Activated CD8-positive, alpha-beta memory T cell treated with anti-CD3 and anti-CD28 coated beads for 48 hours (primary cell): ENCODE data around the gene SF3A1.
"Not testable (repeated sequence)": the region's sequence is repeated elsewhere in the genome, so short reads cannot be mapped to it uniquely, and the experiment has no call there.

ENCODE experiments used
- DNase-seq, 3 experiments: peaks; one replicate each; pipeline ENCODE4 v3.0.0-alpha.2; 2020; ENCODE audit warnings: low read depth in 2 of 3, low spot score in 2 of 3

The SF3A1 gene

DNA sequence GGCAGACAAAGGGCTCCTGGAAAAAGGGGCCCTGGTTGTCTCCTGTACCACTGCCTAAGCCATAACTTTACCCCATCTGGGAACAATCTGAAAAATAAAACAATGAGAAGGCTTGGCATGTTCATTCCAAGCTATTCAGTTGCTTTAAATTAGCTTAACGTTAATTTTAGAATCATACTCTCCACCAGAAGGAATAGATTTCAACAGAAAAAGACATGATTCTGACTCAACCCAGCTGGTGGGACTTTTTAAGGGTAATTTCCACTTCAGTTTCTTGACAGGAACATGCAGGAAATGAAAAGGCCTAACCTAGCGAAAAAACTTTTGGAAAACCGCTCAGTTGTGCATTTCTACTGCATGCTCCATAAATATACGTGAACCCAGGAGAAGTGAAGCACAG, 7.9 kb downstream of the SF3A1 start:
- DNase-seq, result no peak

DNA sequence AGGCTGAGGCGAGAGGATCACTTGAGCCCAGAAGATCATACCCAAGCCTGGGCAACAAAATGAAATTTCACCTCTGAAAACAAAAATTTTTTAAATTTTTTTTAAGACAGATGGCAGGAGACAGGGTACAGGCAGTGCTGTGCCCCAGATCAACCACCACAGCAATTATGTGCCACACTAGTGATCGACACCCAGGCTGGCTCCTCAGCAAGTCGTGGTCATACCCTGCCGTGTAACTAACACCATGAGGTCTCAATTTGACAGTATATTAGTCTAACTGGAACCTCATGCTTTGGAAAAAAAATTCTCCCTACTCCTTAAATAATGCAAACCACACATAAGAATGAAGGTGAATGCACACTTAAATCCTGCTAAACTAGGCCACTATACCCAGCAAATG, 8.3 kb downstream of the SF3A1 start:
- no peak for DNase-seq

DNA sequence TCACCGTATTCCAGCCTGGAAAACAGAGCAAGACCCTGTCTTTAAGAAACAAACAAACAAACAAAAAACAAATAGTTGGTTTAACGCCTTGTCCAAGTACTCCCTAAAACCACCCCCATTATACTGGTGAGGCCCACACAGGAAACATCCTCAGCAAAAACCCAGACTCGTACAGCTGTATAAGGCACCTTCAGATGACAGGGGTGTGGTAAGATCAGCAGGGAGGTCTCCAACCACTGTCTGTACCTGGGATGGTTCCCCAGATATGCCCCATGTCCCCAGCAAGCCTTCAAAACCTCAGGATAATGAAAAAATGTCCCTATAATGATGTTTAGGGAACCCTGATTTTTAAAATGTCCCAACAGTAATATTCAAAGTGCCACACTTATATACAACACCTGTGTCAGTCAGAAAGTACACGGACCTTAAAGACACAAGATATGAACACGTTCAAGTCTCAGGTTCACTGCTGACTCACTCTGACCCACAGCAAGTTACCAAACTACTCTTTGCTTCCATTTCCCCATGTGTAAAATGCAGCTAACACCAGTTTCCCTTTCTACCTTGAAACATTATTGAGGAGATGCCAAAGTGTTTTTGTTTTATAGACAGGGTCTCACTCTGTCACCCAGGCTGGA, 9.3 kb downstream of the SF3A1 start:
- no peak for DNase-seq

DNA sequence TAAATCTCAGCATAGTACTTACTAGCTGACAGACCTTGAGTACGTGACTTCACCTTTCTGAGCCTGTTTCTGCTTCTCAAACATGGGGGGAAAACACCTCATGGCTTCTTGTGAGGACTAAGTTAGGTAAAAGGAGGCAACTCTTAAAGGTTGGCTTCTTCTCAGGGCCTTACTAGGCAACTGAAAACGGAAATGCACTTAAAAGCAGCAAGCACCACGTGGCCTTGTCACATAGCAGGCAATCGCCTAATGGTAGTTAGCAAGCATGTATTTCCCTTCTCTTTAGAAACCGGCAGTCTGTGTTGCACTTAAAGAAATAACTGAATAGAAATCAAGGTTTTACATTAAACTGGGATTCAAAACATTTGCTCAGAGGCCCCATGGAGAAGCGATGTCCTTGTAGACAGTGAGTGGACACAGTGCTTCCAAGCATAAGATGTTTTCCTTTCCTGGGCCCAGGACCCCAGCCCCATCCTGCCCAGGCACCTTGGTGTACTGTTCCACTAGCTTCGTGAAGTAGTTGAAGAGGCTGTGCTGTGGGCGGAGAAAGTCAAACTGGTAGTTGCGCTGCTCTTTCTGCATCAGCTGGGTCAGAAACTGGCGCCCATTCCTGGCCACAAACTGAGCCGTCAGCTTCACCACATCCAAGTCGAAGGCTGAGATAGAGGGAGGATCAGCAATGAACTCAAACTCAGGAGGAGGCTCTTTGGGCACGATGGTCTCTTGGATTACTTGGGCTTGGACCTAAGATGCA, 12.1 kb downstream of the SF3A1 start:
- no peak for DNase-seq

DNA sequence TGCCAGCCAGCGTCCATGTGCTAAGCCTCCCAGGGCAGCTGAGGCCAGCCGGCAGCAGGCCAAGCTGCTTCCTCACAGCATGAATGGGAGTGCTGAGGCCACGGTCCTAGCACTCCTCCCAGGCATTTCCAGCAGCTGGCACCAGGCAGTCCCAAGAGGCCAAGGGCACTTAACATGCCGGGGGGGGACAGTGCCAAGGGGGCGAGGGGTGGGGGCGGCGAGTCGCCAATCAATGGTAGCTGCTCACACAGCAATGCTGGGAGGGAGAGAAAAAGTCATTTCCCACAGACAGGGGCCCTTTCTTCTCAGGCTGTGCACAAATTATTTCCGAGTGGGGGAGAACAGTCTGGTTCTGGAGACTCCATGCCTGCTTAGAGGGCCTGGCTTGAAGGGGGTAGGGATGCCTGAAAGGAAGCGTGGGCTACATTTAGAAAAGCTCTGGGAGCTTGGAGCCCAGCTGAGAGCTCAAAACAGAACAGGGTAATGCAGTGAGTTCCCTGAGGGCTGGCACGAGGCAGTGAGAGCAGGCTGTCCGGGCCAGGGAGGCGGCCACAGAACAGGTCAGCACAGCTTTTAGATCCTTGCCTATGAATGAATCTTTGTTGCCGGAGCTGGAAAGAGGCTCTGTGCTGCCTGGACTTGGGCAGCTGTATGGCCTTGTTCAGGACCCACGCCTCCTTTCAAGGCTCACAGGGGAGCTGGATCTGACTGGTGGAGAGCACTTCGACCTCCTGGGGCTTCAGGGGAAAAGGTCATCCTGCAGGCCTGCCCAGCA, 15.6 kb downstream of the SF3A1 start:
- no peak for DNase-seq

DNA sequence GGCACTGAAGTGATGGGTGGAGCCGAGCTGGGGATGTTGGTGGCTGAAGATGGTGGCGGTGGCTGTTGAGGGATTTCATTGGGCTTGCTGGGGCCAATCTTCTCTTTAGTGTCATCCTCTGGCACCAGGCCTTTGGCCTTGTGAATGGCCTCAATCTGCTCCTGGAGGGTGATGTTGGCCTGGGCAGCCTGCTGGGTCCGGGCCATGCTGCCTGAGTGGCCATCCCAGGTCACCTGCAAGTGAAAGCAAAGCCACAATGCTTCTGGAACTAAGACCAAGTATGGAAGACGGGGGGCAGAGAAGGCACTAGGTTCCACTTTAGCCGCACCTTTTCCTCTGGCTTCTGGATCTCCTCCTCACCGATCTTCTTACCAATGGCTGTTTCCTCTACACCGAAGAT, 17.9 kb downstream of the SF3A1 start:
- DNase-seq, result no peak

DNA sequence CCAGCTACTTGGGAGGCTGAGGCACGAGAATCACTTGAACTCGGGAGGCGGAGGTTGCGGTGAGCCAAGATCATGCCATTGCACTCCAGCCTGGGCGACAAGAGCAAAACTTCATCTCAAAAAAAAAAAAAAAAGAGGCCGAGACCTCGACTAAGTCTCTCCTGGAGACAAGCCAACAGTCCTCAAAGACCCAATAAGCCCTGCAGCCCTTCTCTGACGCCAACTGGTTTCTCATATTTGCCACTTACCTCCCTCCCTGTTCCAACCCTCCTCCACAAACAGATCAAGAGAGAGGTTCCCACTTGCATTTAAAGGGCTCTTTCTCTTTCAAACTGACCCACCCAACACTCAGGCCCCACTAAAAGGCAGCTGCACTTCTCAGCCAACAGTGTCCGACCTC, 18.4 kb downstream of the SF3A1 start:
- not testable (repeated sequence) for DNase-seq

DNA sequence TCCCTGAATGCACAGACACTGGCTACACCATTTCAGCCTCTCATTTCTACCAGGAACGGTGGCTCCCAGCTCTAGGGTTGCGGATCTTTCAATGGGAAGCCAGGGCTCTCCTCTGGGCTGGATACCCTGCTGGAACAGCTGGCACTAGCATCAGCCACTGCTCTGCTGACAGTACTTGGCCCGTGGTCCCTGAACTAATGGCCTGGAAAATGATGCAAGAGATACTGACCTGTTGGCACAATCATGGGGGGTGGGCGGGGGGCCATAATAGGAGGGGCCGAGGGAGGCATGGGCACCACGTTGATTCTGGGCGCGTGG, 19.3 kb downstream of the SF3A1 start:
- DNase-seq, result no peak

DNA sequence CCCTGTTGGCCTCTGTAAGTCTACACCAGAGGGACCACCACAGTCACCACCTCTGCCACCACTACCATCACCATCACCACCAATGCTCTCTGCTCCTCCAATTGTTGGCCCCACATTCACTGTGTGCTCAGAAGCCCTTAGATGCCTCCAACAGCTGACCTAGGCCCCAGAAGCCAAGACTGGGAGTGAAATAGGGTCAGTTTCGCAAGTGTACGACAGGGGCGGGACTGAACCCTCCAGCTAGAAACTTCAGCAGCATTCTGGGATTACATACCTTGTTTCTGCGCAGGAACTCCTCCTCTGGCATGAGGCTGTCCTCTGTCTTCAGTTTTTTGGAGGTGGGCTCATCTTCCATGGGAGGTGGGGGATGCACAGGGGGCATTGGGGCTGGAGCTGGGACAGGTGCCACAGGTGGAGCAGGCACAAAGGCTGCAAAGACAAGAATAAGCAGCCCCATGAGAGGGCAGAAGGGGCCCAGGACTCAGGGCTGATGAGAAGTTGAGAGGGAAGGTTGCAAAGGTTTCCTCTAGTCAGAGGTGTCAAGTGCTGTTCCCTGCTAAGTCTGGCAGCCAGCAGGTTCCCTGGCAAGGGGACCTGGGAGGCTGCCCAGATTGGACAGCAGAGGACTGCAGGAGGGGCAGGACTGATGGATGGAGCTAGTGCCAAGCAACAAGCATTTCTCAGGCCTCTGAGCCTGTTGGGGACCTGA, 19.8 kb downstream of the SF3A1 start:
- DNase-seq, result no peak

DNA sequence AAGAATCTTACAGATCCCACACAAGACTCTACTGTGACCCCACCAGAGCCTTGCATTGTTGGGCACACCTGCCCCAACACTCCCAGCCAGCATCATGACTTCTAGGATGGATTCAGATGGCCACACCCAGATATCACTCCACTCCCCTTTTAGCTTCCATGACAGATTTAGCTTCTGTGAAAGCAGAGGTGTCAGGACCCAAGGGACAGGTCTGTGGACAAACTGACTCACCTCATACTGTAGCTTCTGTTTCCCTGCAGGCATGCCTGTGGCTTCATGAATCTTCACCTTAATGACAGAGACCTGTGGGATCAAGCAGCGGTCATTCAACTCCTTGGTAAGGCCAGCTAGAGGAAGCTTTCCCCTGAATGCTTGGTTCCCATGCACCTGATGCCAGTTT, 21.5 kb downstream of the SF3A1 start:
- no peak for DNase-seq

DNA sequence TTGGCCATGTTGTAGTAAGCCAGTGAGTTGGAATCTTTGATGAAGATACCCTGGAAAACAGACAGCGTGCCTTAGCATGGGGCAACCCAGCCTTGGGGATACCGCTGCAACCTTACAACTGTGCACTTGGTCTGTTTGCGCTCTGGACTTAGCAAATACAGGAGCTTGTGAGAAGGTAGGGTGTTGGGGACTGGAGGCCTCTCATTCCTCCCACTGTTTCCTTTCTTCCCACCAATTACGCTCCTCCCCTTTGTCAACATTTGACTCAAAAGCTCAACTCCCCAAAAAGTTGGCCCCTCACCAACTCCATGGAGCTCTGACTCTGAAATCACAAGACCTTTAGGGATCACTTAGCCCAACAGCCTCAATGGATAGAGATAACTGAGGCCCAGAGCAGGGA, 22.0 kb downstream of the SF3A1 start:
- no peak for DNase-seq

DNA sequence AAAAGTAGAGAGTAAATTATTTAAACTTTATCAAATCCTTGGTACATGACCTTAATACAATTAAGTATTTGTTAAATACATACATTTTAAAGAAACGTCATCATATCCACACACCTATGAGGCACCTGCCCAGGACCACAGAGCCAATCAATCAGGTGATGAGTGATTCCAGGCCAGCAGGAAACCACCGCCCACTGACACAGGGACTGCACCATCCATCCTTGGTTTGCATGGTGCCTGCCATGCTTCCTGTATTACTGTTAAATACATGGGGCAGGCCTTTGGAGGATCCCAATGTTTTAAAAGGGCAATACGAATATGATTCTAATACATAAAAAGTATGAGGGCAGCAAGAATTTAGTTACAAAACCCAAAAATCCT, 23.0 kb downstream of the SF3A1 start:
- no peak for DNase-seq

DNA sequence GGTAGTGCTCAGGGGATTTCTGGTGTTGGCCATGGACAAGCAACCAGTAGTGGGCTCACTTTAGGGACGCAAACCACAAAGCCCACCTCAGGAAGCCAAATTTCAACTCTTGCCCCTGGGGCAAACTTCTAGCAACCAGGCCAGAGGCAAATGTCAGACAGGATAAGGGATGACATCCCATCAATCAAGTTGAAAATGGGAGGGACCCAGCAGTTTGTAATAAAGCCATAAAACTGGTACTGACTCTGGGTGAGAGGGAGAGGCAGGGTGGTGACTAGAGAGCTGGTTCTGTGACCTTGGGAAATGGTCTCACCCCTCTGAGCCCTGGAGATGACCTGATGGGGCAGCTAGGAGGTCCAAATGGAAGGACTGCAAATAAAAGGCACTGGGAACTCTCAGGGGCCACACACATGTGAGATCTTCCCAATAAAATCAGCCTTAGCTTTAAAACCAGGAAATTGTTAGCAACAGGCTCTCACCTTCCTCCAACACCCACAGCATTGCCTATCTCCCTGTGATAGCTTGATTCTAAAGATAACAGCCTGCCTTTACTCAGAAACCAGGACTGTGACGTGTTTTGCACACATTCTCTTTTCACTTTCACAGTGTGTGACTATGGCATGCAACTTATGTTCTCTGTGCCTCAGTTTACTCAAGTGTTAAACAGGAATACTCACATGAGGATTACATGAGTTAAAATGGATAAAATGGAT, 23.5 kb downstream of the SF3A1 start:
- no peak for DNase-seq

DNA sequence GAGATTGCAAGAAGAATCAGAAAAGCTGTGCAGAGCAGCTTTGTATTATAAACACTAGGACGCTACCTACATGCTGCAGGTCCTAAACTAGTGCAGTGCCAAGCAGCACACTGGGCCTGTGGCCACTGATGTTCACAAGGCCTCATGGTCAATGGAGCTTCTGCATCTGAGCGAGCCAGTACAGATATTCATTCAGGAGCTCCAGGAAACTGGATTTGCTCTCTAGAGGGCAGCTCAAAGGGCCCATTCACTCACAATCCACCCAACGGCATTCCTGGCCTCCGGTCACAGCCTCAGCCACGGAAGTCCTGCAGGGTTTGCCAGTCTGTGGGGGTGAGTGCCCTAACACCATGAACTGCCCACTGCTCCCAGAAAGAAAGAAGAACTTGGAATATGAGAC, 24.1 kb downstream of the SF3A1 start:
- DNase-seq, result no peak

DNA sequence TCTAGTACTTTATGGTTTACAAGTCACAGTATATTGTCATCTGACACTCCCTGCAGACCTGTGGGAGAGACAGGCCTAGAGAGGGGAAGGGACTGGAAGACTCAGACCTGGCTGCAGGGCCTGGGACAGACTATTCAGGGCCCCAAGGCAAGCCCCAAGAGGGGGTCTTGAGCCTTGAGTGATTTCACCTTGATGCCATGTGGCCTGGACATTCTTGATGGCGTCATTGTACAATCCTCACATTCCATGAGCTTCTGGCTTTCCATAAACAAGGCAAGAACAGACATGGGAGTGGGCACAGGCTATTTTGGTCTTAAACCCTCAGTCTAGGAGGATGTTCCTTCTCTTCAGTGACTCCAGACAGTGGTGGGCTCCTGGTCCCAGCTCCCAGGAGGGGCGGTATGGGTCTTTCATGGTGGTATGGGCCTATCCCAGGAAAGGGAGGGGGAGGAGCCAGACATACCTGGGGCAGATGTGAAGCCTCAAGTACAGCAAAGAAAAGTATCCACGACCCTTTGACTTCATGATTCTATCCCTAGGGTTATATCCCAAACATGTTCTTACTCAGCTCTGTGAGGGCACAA, 28.1 kb downstream of the SF3A1 start:
- DNase-seq, result no peak

DNA sequence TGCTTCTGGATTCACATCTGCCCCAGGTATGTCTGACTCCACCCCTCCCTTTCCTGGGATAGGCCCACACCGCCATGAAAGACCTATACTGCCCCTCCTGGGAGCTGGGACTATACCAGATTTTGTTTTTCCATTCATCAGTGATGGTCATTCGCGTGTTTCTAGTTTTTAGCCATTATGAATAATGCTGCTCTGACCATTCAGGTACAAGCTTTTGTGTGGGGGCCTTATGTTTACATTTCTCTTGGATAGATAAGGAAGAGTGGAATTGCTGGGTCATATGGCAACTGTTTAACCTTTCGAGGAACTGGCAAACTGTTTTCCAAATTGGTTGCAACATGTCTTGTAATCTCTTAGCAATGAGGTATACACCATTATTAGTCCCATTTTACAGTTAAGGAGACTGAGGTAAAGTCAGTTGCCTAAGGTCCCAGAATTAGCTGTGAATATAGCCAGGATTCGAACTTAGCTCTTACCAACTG, 28.8 kb downstream of the SF3A1 start:
- no peak for DNase-seq

DNA sequence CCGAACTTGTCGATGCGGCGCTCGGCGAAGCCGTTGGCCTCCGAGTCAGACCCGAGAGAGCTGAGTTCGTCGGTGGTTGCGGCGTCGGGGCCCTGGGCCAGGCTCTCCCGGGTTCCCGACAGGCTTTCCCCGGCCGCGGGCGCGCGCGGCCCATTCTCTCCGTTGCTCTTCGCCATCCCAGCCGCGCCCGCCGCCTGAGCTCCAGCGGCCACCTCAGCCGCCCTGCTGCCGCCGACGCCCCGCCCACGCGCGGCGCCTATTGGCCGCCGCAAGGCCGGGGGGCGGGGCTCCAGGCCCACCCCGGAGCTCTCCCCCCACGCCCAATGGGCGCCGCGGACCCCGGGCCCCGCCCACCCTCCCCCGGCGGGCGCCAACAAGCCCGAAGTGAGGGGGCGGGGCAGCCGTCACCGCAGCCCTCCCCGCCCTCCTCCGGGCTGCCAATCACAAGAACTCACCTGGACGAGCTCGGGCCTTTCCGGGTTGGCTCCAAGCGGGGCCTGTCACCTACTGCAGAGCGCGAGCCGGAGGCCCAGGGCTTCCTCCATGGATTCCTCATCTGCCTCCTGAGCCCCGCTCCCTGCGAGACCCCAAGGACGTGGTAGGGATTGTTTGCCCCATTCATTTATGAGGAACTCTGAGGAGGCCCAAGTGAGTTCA, 29.9 kb downstream of the SF3A1 start, which contains the start of gene TBC1D10A:
TBC1D10A (minus strand) TSS at position 236 of the 657 bp plus-strand sequence; CDS start at position 176, 60 bp downstream.
- DNase-seq, result peak; percentile 66 to 90 (median 79)

DNA sequence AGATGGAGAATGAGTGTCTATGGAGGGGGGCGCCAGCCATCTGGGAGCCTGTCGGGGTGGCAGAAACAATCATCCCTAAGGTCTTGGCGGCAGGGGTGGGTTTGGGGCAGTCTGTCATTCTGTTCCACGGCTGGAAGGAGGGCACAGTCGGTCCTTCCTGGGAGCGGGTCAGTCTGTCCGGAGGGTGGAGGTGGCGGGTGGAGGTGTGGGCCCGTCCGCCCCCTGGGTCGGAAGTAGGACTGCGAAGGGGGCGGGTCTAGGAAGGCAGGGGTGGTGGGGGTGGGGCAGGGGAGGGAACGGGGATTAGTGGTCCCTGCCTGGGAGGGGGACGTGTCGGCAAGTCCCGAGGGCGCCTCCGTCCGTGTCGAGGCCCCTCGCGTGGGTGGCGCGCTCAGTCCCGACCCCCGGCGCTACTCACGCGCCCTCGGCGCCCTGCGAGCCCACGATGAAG, 30.4 kb downstream of the SF3A1 start:
- DNase-seq, result no peak

DNA sequence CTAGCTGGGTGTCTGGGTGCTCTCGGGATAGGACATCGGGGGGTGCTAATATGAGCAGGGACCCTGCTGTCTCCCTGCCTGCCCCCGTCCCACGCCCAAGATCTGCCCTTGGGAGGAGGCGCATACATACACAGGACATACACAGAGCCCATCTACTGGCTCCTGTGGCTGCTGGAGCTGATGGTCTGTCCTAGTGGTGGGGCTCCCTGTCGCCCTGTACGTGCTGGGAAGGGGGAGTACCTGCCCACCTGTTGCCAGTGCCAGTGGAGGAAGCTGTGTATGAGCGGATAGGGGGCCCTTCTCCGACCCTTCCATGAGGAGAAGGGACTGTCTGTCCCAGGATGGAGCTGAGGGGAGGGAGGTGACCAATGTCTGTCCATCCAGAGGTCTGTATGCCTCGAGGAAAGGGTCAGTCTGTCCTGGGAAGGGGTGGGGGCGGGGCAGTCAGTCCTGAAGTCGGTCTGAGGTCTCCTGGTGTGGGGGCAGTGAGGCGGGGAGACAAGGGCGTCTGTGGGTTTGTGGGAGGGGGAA, 30.9 kb downstream of the SF3A1 start:
- no peak for DNase-seq
